ENCODE results near the gene PRSS21.

DNA sequence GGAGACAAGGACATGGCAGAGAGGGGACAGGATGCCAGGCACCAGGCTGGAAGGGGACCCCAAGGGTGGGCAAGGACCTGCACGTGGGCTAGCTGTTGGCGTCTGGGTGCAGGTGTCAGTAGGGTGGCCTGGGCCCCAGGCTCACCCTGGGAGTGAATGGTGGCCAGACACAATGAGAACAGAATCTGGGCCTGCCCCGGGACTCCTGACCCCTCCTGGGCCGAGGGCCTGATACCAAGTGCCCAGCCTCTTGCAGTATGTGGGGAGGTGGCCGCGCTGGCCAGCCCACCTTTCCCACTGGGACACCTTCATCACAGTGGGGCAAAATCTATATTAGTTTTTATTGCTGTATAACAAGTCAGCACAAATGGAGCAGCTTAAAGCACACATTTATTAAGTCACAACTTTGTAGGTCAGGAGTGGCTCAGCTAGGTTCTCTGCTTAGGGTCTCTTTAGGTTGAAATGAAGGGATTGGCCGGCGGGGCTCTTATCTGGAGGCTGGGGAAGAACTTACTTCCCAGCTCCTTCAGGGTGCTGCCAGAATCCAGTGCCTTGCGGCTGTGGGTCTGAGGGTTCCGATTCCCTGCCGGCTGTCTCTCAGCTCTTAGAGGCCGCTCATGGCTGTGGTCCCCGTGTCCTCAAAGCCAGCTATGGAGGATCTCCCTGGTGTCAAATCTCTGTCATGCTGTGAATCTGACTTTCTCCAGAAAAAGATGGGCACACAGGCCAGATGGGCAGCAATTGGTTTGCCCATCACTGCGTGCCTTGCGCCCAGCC lies 33.3 kb upstream of the PRSS21 start:
- TF ChIP-seq CTCF (IDR thresholded peaks at IDR 0.05; ENCODE audit: insufficient read depth, low read length) (no peak), POLR2AphosphoS5 (IDR thresholded peaks at IDR 0.05; ENCODE audit: low read depth) (no peak), GABPA (IDR thresholded peaks at IDR 0.05; ENCODE audit: low read depth) (no peak), SPI1 (IDR thresholded peaks at IDR 0.05; ENCODE audit: borderline replicate concordance, low read depth) (no peak)
- TF ChIP-seq, protein P1, sequence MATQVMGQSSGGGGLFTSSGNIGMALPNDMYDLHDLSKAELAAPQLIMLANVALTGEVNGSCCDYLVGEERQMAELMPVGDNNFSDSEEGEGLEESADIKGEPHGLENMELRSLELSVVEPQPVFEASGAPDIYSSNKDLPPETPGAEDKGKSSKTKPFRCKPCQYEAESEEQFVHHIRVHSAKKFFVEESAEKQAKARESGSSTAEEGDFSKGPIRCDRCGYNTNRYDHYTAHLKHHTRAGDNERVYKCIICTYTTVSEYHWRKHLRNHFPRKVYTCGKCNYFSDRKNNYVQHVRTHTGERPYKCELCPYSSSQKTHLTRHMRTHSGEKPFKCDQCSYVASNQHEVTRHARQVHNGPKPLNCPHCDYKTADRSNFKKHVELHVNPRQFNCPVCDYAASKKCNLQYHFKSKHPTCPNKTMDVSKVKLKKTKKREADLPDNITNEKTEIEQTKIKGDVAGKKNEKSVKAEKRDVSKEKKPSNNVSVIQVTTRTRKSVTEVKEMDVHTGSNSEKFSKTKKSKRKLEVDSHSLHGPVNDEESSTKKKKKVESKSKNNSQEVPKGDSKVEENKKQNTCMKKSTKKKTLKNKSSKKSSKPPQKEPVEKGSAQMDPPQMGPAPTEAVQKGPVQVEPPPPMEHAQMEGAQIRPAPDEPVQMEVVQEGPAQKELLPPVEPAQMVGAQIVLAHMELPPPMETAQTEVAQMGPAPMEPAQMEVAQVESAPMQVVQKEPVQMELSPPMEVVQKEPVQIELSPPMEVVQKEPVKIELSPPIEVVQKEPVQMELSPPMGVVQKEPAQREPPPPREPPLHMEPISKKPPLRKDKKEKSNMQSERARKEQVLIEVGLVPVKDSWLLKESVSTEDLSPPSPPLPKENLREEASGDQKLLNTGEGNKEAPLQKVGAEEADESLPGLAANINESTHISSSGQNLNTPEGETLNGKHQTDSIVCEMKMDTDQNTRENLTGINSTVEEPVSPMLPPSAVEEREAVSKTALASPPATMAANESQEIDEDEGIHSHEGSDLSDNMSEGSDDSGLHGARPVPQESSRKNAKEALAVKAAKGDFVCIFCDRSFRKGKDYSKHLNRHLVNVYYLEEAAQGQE (IDR thresholded peaks at IDR 0.05; ENCODE audit: insufficient replicate concordance, low read depth): no peak
